GM12878 (cell line): ENCODE results near the gene PCDHGB2.

Source experiments
- CEBPB ChIP-seq, 2 experiments: fragments of 150-350 bp in 1 of 2; IDR thresholded peaks; 2 replicates each; pipeline ENCODE4 v1.6.1; 2012 to 2014; ENCODE audit warnings: low read depth in 2 of 2, low read length in 2 of 2, borderline replicate concordance in 1 of 2, inconsistent platforms in 1 of 2
- CTCF ChIP-seq, 3 experiments: IDR thresholded peaks in 2 of 3; conservative IDR thresholded peaks in 1 of 3; 2 replicates each; pipeline ENCODE4 v1.5.1; 2011; ENCODE audit warnings: low read depth in 3 of 3, low read length in 3 of 3, mild to moderate bottlenecking in 3 of 3, control low read depth in 2 of 3, moderate library complexity in 2 of 3, inconsistent platforms in 1 of 3, mixed read lengths in 1 of 3; ENCODE audit not compliant: control insufficient read depth in 2 of 3, insufficient read depth in 1 of 3; ENCODE audit errors: extremely low read depth in 1 of 3
- EP300 ChIP-seq, 2 experiments: fragments of 150-350 bp in 1 of 2; IDR thresholded peaks; 2 replicates each; pipeline ENCODE4 v1.6.1; 2011 to 2012; ENCODE audit warnings: low read depth in 2 of 2, low read length in 2 of 2, borderline replicate concordance in 1 of 2, improper control_type of control experiment in 1 of 2, inconsistent platforms in 1 of 2; ENCODE audit not compliant: control insufficient read depth in 1 of 2
- IKZF1 ChIP-seq: fragments of 450-650 bp; conservative IDR thresholded peaks from 2 replicates; pipeline ENCODE4 v1.6.1; 2017; ENCODE audit warnings: antibody characterized with exemption, mild to moderate bottlenecking
- NBN ChIP-seq: fragments of 450-650 bp; IDR thresholded peaks from 2 replicates; pipeline ENCODE4 v1.6.1; 2016
- RAD51 ChIP-seq: fragments of 450-650 bp; IDR thresholded peaks from 2 replicates; pipeline ENCODE4 v1.6.1; 2016; ENCODE audit warnings: moderate library complexity, mild to moderate bottlenecking, inconsistent platforms
- TF ChIP-seq, protein P1 (sequence below): fragments of 450-650 bp; formaldehyde crosslinking; IDR thresholded peaks from 2 replicates; pipeline ENCODE4 v1.5.0; 2022; ENCODE audit warnings: mild to moderate bottlenecking, missing genetic modification characterization

DNA sequence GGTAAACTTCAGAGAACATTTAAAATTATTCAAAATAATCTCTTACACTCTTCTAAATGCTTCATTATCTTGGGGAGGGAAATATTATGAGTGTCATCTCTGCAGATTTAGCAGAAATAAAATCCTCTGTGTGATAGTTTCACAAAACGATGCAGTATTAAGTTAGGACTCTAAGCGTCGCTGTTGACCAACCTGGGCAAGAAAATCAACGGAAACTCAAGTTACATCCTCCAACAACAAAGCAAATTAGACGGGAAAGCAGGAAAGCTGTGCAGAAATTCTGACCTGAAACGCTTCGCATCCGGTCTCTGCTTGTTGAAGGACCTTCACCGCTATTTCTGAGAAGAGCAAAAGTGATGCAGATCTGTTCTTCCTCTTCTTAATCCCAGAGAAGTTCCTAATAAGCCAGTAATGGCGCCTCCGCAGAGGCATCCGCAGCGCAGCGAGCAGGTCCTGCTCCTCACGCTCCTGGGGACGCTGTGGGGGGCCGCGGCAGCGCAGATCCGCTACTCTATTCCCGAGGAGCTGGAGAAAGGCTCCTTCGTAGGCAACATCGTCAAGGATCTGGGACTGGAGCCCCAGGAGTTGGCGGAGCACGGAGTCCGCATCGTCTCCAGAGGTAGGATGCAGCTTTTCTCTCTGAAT is 14.0 kb downstream of the PCDHGB2 start, which contains the start of gene PCDHGA6:
- peak in 1 of 3 experiments; percentile 32; a peak in 3 of 6 replicates for TF ChIP-seq CTCF (IDR thresholded peaks at IDR 0.05 in 2 of 3, conservative IDR thresholded peaks at IDR 0.05 in 1 of 3; ENCODE audit: control insufficient read depth in 2 of 3, extremely low read depth in 1 of 3, insufficient read depth in 1 of 3, low read depth in 3 of 3, low read length in 3 of 3)
- TF ChIP-seq EP300 (IDR thresholded peaks at IDR 0.05; ENCODE audit: borderline replicate concordance in 1 of 2, control insufficient read depth in 1 of 2, low read depth in 2 of 2, low read length in 2 of 2) = no peak
- no peak for TF ChIP-seq RAD51
- no peak for TF ChIP-seq IKZF1
- no peak for TF ChIP-seq NBN
- TF ChIP-seq CEBPB (IDR thresholded peaks at IDR 0.05; ENCODE audit: borderline replicate concordance in 1 of 2, low read depth in 2 of 2, low read length in 2 of 2) = no peak
- TF ChIP-seq, protein P1, sequence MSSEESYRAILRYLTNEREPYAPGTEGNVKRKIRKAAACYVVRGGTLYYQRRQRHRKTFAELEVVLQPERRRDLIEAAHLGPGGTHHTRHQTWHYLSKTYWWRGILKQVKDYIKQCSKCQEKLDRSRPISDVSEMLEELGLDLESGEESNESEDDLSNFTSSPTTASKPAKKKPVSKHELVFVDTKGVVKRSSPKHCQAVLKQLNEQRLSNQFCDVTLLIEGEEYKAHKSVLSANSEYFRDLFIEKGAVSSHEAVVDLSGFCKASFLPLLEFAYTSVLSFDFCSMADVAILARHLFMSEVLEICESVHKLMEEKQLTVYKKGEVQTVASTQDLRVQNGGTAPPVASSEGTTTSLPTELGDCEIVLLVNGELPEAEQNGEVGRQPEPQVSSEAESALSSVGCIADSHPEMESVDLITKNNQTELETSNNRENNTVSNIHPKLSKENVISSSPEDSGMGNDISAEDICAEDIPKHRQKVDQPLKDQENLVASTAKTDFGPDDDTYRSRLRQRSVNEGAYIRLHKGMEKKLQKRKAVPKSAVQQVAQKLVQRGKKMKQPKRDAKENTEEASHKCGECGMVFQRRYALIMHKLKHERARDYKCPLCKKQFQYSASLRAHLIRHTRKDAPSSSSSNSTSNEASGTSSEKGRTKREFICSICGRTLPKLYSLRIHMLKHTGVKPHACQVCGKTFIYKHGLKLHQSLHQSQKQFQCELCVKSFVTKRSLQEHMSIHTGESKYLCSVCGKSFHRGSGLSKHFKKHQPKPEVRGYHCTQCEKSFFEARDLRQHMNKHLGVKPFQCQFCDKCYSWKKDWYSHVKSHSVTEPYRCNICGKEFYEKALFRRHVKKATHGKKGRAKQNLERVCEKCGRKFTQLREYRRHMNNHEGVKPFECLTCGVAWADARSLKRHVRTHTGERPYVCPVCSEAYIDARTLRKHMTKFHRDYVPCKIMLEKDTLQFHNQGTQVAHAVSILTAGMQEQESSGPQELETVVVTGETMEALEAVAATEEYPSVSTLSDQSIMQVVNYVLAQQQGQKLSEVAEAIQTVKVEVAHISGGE (CRISPR knock-in tag) = no peak
